H9 (cell line): ENCODE data around the gene SETBP1. TPM values are rescaled to one million over a fixed set of nuclear protein-coding genes. Genes with fewer than 3 reads are reported as not detected.
A peak's percentile ranks its signal among the peaks of the same experiment; 100 is the strongest.

ENCODE experiments used
- DNase-seq: peaks from one replicate; pipeline ENCODE4 v3.0.0-alpha.2; 2017
- H2AFZ ChIP-seq: one replicate; pipeline ENCODE4 v1.6.1; 2013; ENCODE audit warnings: mild to moderate bottlenecking, low read length, control low read depth, moderate library complexity
- H2AK5ac ChIP-seq: 2 replicates; pipeline ENCODE4 v1.6.1; 2013; ENCODE audit warnings: low read length, control low read depth, mixed read lengths; ENCODE audit not compliant: insufficient read length
- H2BK120ac ChIP-seq: one replicate; pipeline ENCODE4 v1.6.1; 2013; ENCODE audit warnings: low read depth, mild to moderate bottlenecking, low read length, control low read depth, inconsistent platforms; ENCODE audit not compliant: poor library complexity, severe bottlenecking
- H2BK12ac ChIP-seq: 2 replicates; pipeline ENCODE4 v1.6.1; 2013; ENCODE audit warnings: low read length, control low read depth, mixed read lengths, low read depth; ENCODE audit not compliant: insufficient read length
- H2BK15ac ChIP-seq: 2 replicates; pipeline ENCODE4 v1.6.1; 2013; ENCODE audit warnings: low read depth, low read length, control low read depth
- H2BK20ac ChIP-seq: one replicate; pipeline ENCODE4 v1.6.1; 2013; ENCODE audit warnings: low read depth, mild to moderate bottlenecking, low read length, control low read depth, inconsistent platforms; ENCODE audit not compliant: poor library complexity, severe bottlenecking
- H2BK5ac ChIP-seq: 2 replicates; pipeline ENCODE4 v1.6.1; 2013; ENCODE audit warnings: low read length, control low read depth, mixed read lengths; ENCODE audit not compliant: insufficient read length
- H3K14ac ChIP-seq: 2 replicates; pipeline ENCODE4 v1.6.1; 2013; ENCODE audit warnings: low read length, control low read depth; ENCODE audit not compliant: insufficient read depth
- H3K18ac ChIP-seq: 2 replicates; pipeline ENCODE4 v1.6.1; 2013; ENCODE audit warnings: low read depth, mild to moderate bottlenecking, mixed read lengths, low read length, control low read depth; ENCODE audit not compliant: insufficient read length
- H3K23ac ChIP-seq: 2 replicates; pipeline ENCODE4 v1.6.1; 2013; ENCODE audit warnings: low read length, control low read depth, mixed read lengths, low read depth; ENCODE audit not compliant: insufficient read length
- H3K23me2 ChIP-seq: 2 replicates; pipeline ENCODE4 v1.6.1; 2013; ENCODE audit warnings: low read depth, mild to moderate bottlenecking, mixed read lengths, low read length, control low read depth; ENCODE audit not compliant: insufficient read length, poor library complexity, severe bottlenecking
- H3K27ac ChIP-seq: 2 replicates; pipeline ENCODE4 v1.5.1; 2013; ENCODE audit warnings: low read length, control low read depth, mixed read lengths, low read depth; ENCODE audit not compliant: insufficient read length
- H3K27me3 ChIP-seq: 2 replicates; pipeline ENCODE4 v1.6.1; 2013; ENCODE audit warnings: low read length, control low read depth, inconsistent platforms; ENCODE audit not compliant: insufficient read depth
- H3K4ac ChIP-seq: 2 replicates; pipeline ENCODE4 v1.6.1; 2013; ENCODE audit warnings: low read depth, mild to moderate bottlenecking, control low read depth, inconsistent platforms, low read length, moderate library complexity
- H3K4me1 ChIP-seq: 2 replicates; pipeline ENCODE4 v1.6.1; 2013; ENCODE audit warnings: low read length, control low read depth, inconsistent platforms; ENCODE audit not compliant: insufficient read depth
- H3K4me2 ChIP-seq: 2 replicates; pipeline ENCODE4 v1.6.1; 2013; ENCODE audit warnings: low read length, control low read depth, mixed read lengths; ENCODE audit not compliant: insufficient read length, insufficient read depth
- H3K56ac ChIP-seq: 2 replicates; pipeline ENCODE4 v1.6.1; 2013; ENCODE audit warnings: low read depth, mild to moderate bottlenecking, mixed read lengths, low read length, control low read depth; ENCODE audit not compliant: insufficient read length
- H3K79me1 ChIP-seq: 2 replicates; pipeline ENCODE4 v1.6.1; 2013; ENCODE audit warnings: low read depth, mild to moderate bottlenecking, moderate library complexity, low read length, control low read depth, inconsistent platforms; ENCODE audit not compliant: insufficient read depth, poor library complexity, severe bottlenecking
- H3K79me2 ChIP-seq: 2 replicates; pipeline ENCODE4 v1.6.1; 2013; ENCODE audit warnings: low read length, control low read depth, inconsistent platforms; ENCODE audit not compliant: insufficient read depth
- H3K9ac ChIP-seq: 2 replicates; pipeline ENCODE4 v1.6.1; 2013; ENCODE audit warnings: low read length, control low read depth, mixed read lengths; ENCODE audit not compliant: insufficient read length; ENCODE audit errors: extremely low read depth
- H3K9me3 ChIP-seq: one replicate; pipeline ENCODE4 v1.6.1; 2013; ENCODE audit warnings: low read depth, low read length, inconsistent platforms; ENCODE audit not compliant: control insufficient read depth
- H3T11ph ChIP-seq: one replicate; pipeline ENCODE4 v1.6.1; 2013; ENCODE audit warnings: mild to moderate bottlenecking, low read length, control low read depth, inconsistent platforms
- H4K20me1 ChIP-seq: one replicate; pipeline ENCODE4 v1.6.1; 2013; ENCODE audit not compliant: control insufficient read depth, insufficient read length, insufficient read depth
- H4K5ac ChIP-seq: 2 replicates; pipeline ENCODE4 v1.6.1; 2013; ENCODE audit warnings: low read depth, mild to moderate bottlenecking, mixed read lengths, low read length, control low read depth; ENCODE audit not compliant: insufficient read length
- H4K8ac ChIP-seq: replicated peaks from 2 replicates; pipeline ENCODE4 v1.6.1; 2013; ENCODE audit warnings: low read length, control low read depth, mixed read lengths, low read depth; ENCODE audit not compliant: insufficient read length
- H4K91ac ChIP-seq: 2 replicates; pipeline ENCODE4 v1.6.1; 2013; ENCODE audit warnings: low read depth, mild to moderate bottlenecking, moderate library complexity, mixed read lengths, low read length, control low read depth; ENCODE audit not compliant: insufficient read length
- H3K27ac Mint-ChIP-seq, 3 experiments: 2 replicates in 2 of 3; 3 replicates in 1 of 3; pipeline ENCODE4 v1.8.0; 2020 to 2021; ENCODE audit warnings: mixed read lengths in 3 of 3, mild to moderate bottlenecking in 1 of 3, moderate library complexity in 1 of 3
- H3K27me3 Mint-ChIP-seq: 2 replicates; pipeline ENCODE4 v1.8.0; 2021; ENCODE audit warnings: low read depth, mild to moderate bottlenecking, moderate library complexity, mixed read lengths
- H3K36me3 Mint-ChIP-seq, 3 experiments: 2 replicates in 2 of 3; 3 replicates in 1 of 3; pipeline ENCODE4 v1.8.0; 2020 to 2021; ENCODE audit warnings: low read depth in 3 of 3, mixed read lengths in 3 of 3; ENCODE audit not compliant: insufficient read depth in 1 of 3
- H3K4me1 Mint-ChIP-seq, 2 experiments: 2 replicates each; pipeline ENCODE4 v1.8.0; 2020; ENCODE audit warnings: mixed read lengths in 2 of 2
- H3K4me3 Mint-ChIP-seq, 2 experiments: 2 replicates in 1 of 2; 3 replicates in 1 of 2; pipeline ENCODE4 v1.8.0; 2020 to 2021; ENCODE audit warnings: mild to moderate bottlenecking in 2 of 2, mixed read lengths in 2 of 2, moderate library complexity in 1 of 2
- H3K9me3 Mint-ChIP-seq, 2 experiments: 2 replicates in 1 of 2; 3 replicates in 1 of 2; pipeline ENCODE4 v1.8.0; 2020; ENCODE audit warnings: mild to moderate bottlenecking in 2 of 2, mixed read lengths in 2 of 2, moderate library complexity in 1 of 2
- CTCF ChIP-seq: fragments of 200-600 bp; sonication (generic); conservative IDR thresholded peaks from 3 replicates; pipeline ENCODE4 v1.8.0; 2021; ENCODE audit warnings: antibody characterized with exemption, mild to moderate bottlenecking
- WGBS: extraction: QIAGEN DNeasy Blood & Tissue Kit; methylation state at CpG from one replicate; pipeline ENCODE4 v1.1.7; 2013; ENCODE audit warnings: missing lambda C conversion rate, low lambda C conversion rate, mixed read lengths; ENCODE audit not compliant: insufficient read length; ENCODE audit errors: extremely low coverage; 5-methylcytosine and 5-hydroxymethylcytosine counted together
- total RNA-seq: library from RNA; stranded (reverse); gene quantifications from 2 replicates; pipeline ENCODE4 v1.2.1, GENCODE V29; 2021

The SETBP1 gene
- total RNA-seq, 1 experiment from 2014 or later, result 4.6 TPM

- Histone ChIP-seq H3K18ac (no peak overlapping the region), H4K5ac (no peak overlapping the region), H3K14ac (no peak overlapping the region), H2BK120ac (no peak overlapping the region), H3K9ac (no peak overlapping the region), H3K56ac (no peak overlapping the region), H4K20me1 (no peaks in the 10 kb centered on the region), H4K91ac (peak overlapping the region; percentile 63), H3K79me1 (no peaks in the 10 kb centered on the region), H2BK20ac (no peak overlapping the region), H3K79me2 (no peaks in the 10 kb centered on the region), H3K4me1 (no peaks in the 10 kb centered on the region), H2BK5ac (no peak overlapping the region), H3K27me3 (no peaks in the 10 kb centered on the region), H2AK5ac (no peak overlapping the region), H3K4ac (no peak overlapping the region), H3T11ph (no peak overlapping the region), H3K9me3 (no peaks in the 10 kb centered on the region), H3K23me2 (no peaks in the 10 kb centered on the region), H3K4me2 (no peak overlapping the region), H3K27ac (no peak overlapping the region), H4K8ac (no peak overlapping the region), H3K23ac (no peak overlapping the region), H2AFZ (no peak overlapping the region), H2BK15ac (no peak overlapping the region), H2BK12ac (no peak overlapping the region)
- Mint-ChIP-seq H3K4me1 (no peaks in the 10 kb centered on the region; a peak in 1 of 4 replicates), H3K4me3 (no peak overlapping the region), H3K36me3 (no peaks in the 10 kb centered on the region), H3K27ac (no peak overlapping the region), H3K9me3 (no peaks in the 10 kb centered on the region), H3K27me3 (peaks cover 4% of the 10 kb centered on the region)
- TF ChIP-seq CTCF, result no peak
- no CpG with 5 or more reads among the region's 3 CpGs for WGBS
- DNase-seq, result no peak
These were observed 231.1 kb downstream of the SETBP1 start for GRCh38 chr18:44911773-44912172.
